ENCODE measurements around the gene CARHSP1. TPM values are rescaled to one million over a fixed set of nuclear protein-coding genes. Genes with fewer than 3 reads are reported as not detected.

Gene CARHSP1
- total RNA-seq, 1 donor from 2014 or later = 61.5 TPM

- peaks cover 79% of the 10 kb centered on the region for H3K36me3 ChIP-seq (ENCODE audit: insufficient read depth, low read length)
- no peak overlapping the region for H3K27ac ChIP-seq (ENCODE audit: low read depth, low read length)
- H3K4me3 Mint-ChIP-seq (ENCODE audit: unreplicated experiment) = no peak overlapping the region
- no peaks in the 10 kb centered on the region for H3K27me3 Mint-ChIP-seq (ENCODE audit: low read depth, unreplicated experiment)
- no peak overlapping the region for H3K4me2 ChIP-seq (ENCODE audit: low read length)
- no peak for FAIRE-seq
- H3K4me1 Mint-ChIP-seq (ENCODE audit: low read depth, unreplicated experiment) = peaks cover 9% of the 10 kb centered on the region
- no peaks in the 10 kb centered on the region for H3K9me3 Mint-ChIP-seq (ENCODE audit: unreplicated experiment)
- no peaks in the 10 kb centered on the region for H3K27me3 ChIP-seq (ENCODE audit: insufficient read depth, low read length)
- H3K27ac Mint-ChIP-seq (ENCODE audit: unreplicated experiment) = no peak overlapping the region
- H3K79me2 ChIP-seq (ENCODE audit: insufficient read depth, low read length) = peaks cover 2% of the 10 kb centered on the region
- H3K36me3 Mint-ChIP-seq (ENCODE audit: low read depth, unreplicated experiment) = peaks cover 9% of the 10 kb centered on the region
- no peak overlapping the region for H3K9ac ChIP-seq (ENCODE audit: low read length)
- no peaks in the 10 kb centered on the region for H3K9me3 ChIP-seq (ENCODE audit: insufficient read depth, low read depth, low read length)
- H4K20me1 ChIP-seq (ENCODE audit: insufficient read depth, low read length) = peaks cover 34% of the 10 kb centered on the region
- no peak overlapping the region for H2AFZ ChIP-seq (ENCODE audit: low read depth, low read length)
- H3K4me1 ChIP-seq (ENCODE audit: insufficient read depth, low read length) = no peaks in the 10 kb centered on the region
- TF ChIP-seq EZH2 (IDR thresholded peaks at IDR 0.05; ENCODE audit: insufficient read depth, low read length) = no peak
- TF ChIP-seq CTCF (IDR thresholded peaks at IDR 0.05; ENCODE audit: insufficient read depth, low read depth, low read length) = no peak
- DNase-seq (ENCODE audit: low read depth) = no peak
- no peak overlapping the region for H3K4me3 ChIP-seq (ENCODE audit: insufficient read depth, low read depth, low read length)
These were observed 34.2 kb upstream of the CARHSP1 start for GRCh38 chr16:8903004-8903403.

GRCh38 chr16:8901320-8901861 is 32.6 kb upstream of the CARHSP1 start:
- H3K79me2 ChIP-seq (ENCODE audit: insufficient read depth, low read length) = no peaks in the 10 kb centered on the region
- no peak overlapping the region for H2AFZ ChIP-seq (ENCODE audit: low read depth, low read length)
- no peak for DNase-seq (ENCODE audit: low read depth)
- TF ChIP-seq CTCF (IDR thresholded peaks at IDR 0.05; ENCODE audit: insufficient read depth, low read depth, low read length) (no peak), EZH2 (IDR thresholded peaks at IDR 0.05; ENCODE audit: insufficient read depth, low read length) (no peak)
- H3K4me1 ChIP-seq (ENCODE audit: insufficient read depth, low read length) = no peaks in the 10 kb centered on the region
- Mint-ChIP-seq H3K27me3 (ENCODE audit: low read depth, unreplicated experiment) (no peaks in the 10 kb centered on the region), H3K9me3 (ENCODE audit: unreplicated experiment) (no peaks in the 10 kb centered on the region), H3K4me1 (ENCODE audit: low read depth, unreplicated experiment) (no peaks in the 10 kb centered on the region), H3K36me3 (ENCODE audit: low read depth, unreplicated experiment) (peaks cover 9% of the 10 kb centered on the region), H3K27ac (ENCODE audit: unreplicated experiment) (no peak overlapping the region), H3K4me3 (ENCODE audit: unreplicated experiment) (no peak overlapping the region)
- H3K36me3 ChIP-seq (ENCODE audit: insufficient read depth, low read length) = peaks cover 79% of the 10 kb centered on the region
- H3K4me3 ChIP-seq (ENCODE audit: insufficient read depth, low read depth, low read length) = no peak overlapping the region
- no peak overlapping the region for H3K4me2 ChIP-seq (ENCODE audit: low read length)
- H3K27ac ChIP-seq (ENCODE audit: low read depth, low read length) = no peak overlapping the region
- H3K9ac ChIP-seq (ENCODE audit: low read length) = no peak overlapping the region
- peaks cover 27% of the 10 kb centered on the region for H4K20me1 ChIP-seq (ENCODE audit: insufficient read depth, low read length)
- no peaks in the 10 kb centered on the region for H3K27me3 ChIP-seq (ENCODE audit: insufficient read depth, low read length)
- H3K9me3 ChIP-seq (ENCODE audit: insufficient read depth, low read depth, low read length) = no peaks in the 10 kb centered on the region
- FAIRE-seq = no peak

GRCh38 chr16:8900343-8900742 is 31.5 kb upstream of the CARHSP1 start:
- Histone ChIP-seq H3K9me3 (ENCODE audit: insufficient read depth, low read depth, low read length) (no peaks in the 10 kb centered on the region), H3K4me3 (ENCODE audit: insufficient read depth, low read depth, low read length) (no peak overlapping the region), H2AFZ (ENCODE audit: low read depth, low read length) (no peak overlapping the region), H3K79me2 (ENCODE audit: insufficient read depth, low read length) (no peaks in the 10 kb centered on the region), H3K4me2 (ENCODE audit: low read length) (no peak overlapping the region), H3K27me3 (ENCODE audit: insufficient read depth, low read length) (no peaks in the 10 kb centered on the region), H3K9ac (ENCODE audit: low read length) (no peak overlapping the region), H3K4me1 (ENCODE audit: insufficient read depth, low read length) (no peaks in the 10 kb centered on the region), H4K20me1 (ENCODE audit: insufficient read depth, low read length) (peaks cover 17% of the 10 kb centered on the region), H3K27ac (ENCODE audit: low read depth, low read length) (no peak overlapping the region), H3K36me3 (ENCODE audit: insufficient read depth, low read length) (peaks cover 77% of the 10 kb centered on the region)
- Mint-ChIP-seq H3K36me3 (ENCODE audit: low read depth, unreplicated experiment) (peaks cover 6% of the 10 kb centered on the region), H3K9me3 (ENCODE audit: unreplicated experiment) (no peaks in the 10 kb centered on the region), H3K27me3 (ENCODE audit: low read depth, unreplicated experiment) (no peaks in the 10 kb centered on the region), H3K4me1 (ENCODE audit: low read depth, unreplicated experiment) (no peaks in the 10 kb centered on the region), H3K27ac (ENCODE audit: unreplicated experiment) (no peak overlapping the region), H3K4me3 (ENCODE audit: unreplicated experiment) (no peak overlapping the region)
- FAIRE-seq (no peak), DNase-seq (ENCODE audit: low read depth) (no peak)
- TF ChIP-seq EZH2 (IDR thresholded peaks at IDR 0.05; ENCODE audit: insufficient read depth, low read length) (no peak), CTCF (IDR thresholded peaks at IDR 0.05; ENCODE audit: insufficient read depth, low read depth, low read length) (no peak)
